ENCODE data around the gene BCKDHB.
"Not testable (repeated sequence)": the region's sequence is repeated elsewhere in the genome, so short reads cannot be mapped to it uniquely, and the experiment has no call there.

The BCKDHB gene

DNA sequence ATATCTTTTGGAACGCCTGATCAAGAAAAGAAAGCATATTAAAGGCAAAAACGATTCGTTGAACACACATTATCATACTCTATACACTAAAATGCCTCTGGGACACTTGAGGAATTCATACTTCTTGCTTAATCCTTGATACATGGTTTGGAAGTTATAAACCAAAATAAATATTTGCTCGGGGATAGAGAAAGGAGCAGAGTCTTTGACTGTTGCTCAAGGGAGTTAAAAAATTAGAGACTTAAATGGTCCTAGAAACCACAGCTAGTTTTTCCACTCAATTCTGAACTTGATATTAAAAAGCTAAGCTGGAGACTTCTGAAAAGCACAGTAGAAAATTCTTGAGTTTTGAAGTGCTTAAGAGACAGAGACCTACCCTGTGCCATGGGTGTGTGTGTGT, 98.9 kb downstream of the BCKDHB start:
- in situ Hi-C loops (cut with MboI; ENCODE audit: low sequenced_read_pairs) = no loop called here

GRCh38 chr6:80206758-80207157, 100.3 kb downstream of the BCKDHB start:
- in situ Hi-C loops (cut with MboI; ENCODE audit: low sequenced_read_pairs) = no loop called here

DNA sequence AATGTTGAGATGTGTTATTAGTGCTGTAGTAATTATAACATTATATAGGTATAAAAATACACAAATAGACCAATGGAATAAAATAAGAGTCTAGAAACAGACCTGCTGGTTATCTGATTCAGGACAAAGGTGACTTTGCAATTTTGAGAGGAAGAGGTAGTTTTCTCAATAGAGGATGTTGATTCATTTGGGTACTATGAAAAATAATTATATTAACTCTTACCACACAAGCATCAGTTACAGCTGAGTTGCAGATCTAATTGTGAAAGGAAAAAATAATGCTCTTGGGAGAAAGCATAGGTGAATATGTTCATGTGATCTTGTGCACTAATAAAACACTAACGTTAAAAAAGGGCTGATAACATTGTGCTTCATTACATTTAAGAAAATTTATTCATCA, 103.0 kb downstream of the BCKDHB start:
- in situ Hi-C loops (cut with MboI; ENCODE audit: low sequenced_read_pairs) = no loop called here

- in situ Hi-C loops (cut with MboI; ENCODE audit: low sequenced_read_pairs) = no loop called here
Measured at GRCh38 chr6:80210618-80211017, 104.1 kb downstream of the BCKDHB start.

DNA sequence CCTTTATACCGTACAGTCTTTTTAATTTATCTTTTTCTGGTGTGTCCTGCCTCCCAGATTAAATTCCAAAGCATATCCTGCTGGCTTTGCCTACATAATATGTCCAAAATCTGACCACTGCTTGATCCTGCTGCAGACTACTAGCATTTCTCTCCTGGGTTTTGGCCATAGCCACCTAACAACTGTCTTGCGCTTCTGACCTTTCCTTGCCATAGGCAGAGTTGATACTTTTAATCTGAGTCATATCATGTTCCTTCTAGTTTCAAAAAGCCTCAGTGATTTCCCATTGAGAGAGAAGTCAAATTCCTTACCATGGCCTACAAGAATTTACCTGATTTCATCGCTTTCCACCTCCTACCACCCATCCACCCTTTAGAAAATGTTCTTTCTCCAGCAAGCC, 104.8 kb downstream of the BCKDHB start:
- in situ Hi-C loops (cut with MboI; ENCODE audit: low sequenced_read_pairs) = no loop called here

- in situ Hi-C loops (cut with MboI; ENCODE audit: low sequenced_read_pairs) = not testable (repeated sequence)
Measured at GRCh38 chr6:80211890-80212289, 105.4 kb downstream of the BCKDHB start.

- in situ Hi-C loops (cut with MboI; ENCODE audit: low sequenced_read_pairs) = no loop called here
Measured at GRCh38 chr6:80214436-80215022, 108.1 kb downstream of the BCKDHB start.

DNA sequence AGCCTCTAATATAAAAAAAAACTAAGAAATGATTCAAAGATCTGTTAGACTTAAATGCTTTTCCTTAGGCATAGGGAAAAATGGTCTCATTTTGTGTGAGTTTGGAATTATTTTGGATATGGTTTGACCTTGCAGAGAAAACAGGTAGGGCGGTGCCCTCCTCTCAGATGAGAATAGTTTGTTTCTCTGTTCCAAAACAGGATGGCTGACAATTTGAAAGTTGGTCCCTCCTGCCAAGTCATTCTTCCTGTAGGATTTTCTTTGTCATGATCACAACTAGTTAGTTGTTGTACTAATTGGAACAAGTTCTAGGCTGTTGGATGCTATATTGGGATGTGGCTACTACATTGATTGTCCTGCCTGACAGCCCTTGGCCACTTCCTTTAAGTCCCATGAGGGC, 108.6 kb downstream of the BCKDHB start:
- in situ Hi-C loops (cut with MboI; ENCODE audit: low sequenced_read_pairs) = no loop called here

DNA sequence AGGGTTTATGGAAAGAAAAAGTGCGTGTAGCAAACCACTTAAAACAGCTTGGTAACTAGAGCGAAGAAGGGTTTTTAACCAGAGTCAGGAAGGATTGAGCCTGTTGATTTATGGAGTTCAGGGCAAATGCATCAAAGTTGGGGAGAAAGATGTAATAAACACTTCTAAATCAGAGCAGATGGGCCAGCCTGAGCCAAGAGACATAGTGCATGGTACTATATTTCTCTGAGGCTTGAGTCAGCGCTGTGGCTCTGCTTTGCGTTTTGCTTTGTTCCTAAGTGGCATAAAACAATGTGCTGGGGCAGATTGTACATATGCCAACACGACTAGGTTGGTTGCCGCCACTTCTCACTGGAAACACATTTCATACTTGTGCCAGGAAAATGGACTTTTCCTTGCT, 111.3 kb downstream of the BCKDHB start:
- in situ Hi-C loops (cut with MboI; ENCODE audit: low sequenced_read_pairs) = no loop called here

DNA sequence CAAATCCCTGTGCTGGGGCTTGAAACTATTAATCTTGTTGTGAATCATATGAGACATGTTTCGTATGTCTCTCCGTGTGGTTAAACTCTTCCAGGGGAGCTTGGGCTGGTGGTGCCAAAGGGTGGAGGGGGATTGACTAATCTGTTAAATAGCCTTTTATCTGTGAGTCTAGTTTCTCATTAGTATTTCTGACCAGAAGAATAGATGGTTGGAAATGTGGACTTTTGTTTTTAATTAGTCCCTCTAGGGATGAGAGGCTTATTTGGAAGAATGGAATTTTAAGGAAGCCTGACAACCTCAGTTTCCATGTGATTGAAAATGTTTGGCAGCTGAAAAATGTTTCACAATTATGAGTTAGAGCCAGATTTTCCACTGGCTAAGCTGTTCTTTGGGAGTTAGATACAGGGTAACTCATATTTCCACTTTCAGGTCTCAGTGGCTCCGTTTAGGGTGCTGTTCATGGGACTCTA, 117.3 kb downstream of the BCKDHB start:
- in situ Hi-C loops (cut with MboI; ENCODE audit: low sequenced_read_pairs) = no loop called here

DNA sequence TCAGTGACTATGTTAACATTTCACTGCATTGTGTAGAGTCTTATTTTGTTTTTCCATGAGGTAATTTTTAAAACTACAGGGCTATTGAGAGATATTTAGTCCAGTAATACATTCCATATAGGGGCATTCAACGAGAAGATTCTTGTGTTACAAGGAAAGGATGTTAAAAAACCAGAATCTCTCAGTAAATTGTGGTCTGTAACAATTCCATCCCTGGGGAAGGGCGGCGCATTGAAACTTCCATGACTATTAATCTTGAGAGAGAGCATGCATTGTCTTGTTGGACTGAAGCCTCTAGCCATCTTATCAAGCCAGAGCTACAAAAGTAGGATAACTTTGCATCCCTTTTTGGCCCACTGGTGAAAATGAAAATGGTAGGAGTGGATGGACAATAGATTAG, 119.7 kb downstream of the BCKDHB start:
- in situ Hi-C loops (cut with MboI; ENCODE audit: low sequenced_read_pairs) = no loop called here

- in situ Hi-C loops (cut with MboI; ENCODE audit: low sequenced_read_pairs) = no loop called here
Measured at GRCh38 chr6:80226699-80227098, 120.2 kb downstream of the BCKDHB start.

GRCh38 chr6:80227545-80228105, 121.2 kb downstream of the BCKDHB start:
- in situ Hi-C loops (cut with MboI; ENCODE audit: low sequenced_read_pairs) = no loop called here

DNA sequence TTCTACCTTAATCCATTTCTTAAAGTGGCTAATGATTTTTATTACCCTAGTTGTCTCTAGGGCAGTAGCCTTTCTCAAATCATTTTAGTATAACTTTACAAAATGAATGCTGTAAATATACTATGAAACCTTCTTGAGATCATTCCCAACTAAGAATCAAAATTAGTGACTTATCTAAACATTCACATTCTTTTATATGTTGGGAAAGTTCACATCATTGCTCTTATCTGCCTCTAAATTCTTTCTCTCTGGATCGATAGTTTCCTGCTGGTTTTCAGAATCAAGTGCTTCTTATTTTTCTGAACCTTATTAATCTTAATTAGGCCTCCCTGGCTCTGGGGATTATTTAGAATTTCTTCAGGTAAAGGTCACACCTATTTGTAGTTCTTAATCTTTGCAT, 126.8 kb downstream of the BCKDHB start:
- in situ Hi-C loops (cut with MboI; ENCODE audit: low sequenced_read_pairs) = no loop called here

- in situ Hi-C loops (cut with MboI; ENCODE audit: low sequenced_read_pairs) = no loop called here
Measured at GRCh38 chr6:80233958-80234357, 127.5 kb downstream of the BCKDHB start.

DNA sequence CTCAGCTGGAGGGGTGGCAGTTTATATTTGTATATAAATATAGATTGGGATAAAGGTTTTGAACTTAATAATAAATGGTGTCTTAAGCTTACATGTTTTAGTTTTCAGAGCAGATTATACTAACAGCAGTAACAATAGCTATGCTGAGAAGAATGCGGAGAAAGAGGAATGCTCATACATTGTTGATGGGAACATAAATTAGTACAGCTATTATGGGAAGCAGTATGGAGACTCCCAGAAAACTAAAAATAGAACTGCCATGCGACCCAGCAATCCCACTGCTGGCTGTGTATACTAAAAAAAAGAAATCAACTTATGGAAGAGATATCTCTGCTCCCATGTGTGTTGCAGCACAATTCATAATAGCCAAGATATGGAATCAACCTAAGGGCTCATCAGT, 127.9 kb downstream of the BCKDHB start:
- in situ Hi-C loops (cut with MboI; ENCODE audit: low sequenced_read_pairs) = no loop called here

DNA sequence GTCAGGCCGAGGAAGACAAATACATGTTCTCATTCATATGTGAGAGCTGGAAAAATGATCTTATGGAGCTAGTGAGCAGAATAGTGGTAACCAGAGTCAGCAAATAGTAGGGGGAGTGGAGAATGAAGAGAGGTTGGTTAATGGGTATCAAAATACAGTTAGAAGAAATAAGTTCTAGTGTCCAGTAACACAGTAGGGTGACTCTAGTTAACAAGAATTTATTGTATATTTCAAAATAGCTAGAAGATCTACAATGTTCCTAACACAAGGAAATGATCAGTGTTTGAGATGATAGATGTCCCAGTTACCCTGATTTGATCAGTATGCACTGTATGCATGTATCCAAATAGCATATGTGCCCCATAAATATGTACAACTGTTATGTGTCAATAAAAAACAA, 128.4 kb downstream of the BCKDHB start:
- in situ Hi-C loops (cut with MboI; ENCODE audit: low sequenced_read_pairs) = no loop called here

DNA sequence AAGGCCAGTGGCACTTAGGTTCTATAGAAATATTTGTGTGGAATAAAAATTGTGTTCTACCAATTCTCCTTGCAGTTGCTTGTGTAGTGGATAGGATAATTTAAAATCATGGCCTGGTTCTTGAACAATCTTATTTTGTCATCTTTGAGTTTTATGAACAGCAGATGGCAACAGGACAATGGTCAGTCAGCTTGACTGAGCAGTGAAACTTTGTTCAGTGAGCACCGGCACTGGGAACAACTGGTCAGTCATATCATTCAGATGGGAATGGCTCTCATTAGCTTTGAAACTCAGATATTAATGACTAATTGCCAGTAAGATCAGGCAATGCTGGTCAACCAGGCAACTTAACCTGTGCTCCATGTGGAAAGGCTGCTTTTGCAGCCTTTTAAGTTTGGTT, 129.2 kb downstream of the BCKDHB start:
- in situ Hi-C loops (cut with MboI; ENCODE audit: low sequenced_read_pairs) = no loop called here

GRCh38 chr6:80238754-80239153, 132.3 kb downstream of the BCKDHB start:
- in situ Hi-C loops (cut with MboI; ENCODE audit: low sequenced_read_pairs) = not testable (repeated sequence)

DNA sequence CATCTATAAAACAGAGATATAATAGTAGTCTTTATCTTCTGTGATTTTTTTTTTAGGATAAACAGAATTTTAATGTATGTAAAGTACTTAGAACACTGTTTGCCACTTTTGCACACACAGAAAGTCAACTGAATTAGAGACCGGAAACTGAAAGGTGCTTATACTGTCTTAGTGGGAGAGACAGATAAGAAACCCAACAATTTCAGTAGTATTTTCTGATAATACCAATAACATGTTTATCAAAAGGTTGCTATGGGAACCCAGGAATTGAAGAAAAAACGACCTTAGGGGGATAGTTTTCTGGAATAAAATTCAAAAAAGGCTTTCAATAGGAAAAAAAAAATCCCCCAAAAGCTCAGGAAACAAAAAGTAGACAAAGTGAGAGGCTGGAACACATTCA, 138.6 kb downstream of the BCKDHB start:
- in situ Hi-C loops (cut with MboI; ENCODE audit: low sequenced_read_pairs) = no loop called here

GRCh38 chr6:80249897-80250296, 143.4 kb downstream of the BCKDHB start:
- in situ Hi-C loops (cut with MboI; ENCODE audit: low sequenced_read_pairs) = no loop called here

- in situ Hi-C loops (cut with MboI; ENCODE audit: low sequenced_read_pairs) = no loop called here
Measured at GRCh38 chr6:80250391-80250997, 144.0 kb downstream of the BCKDHB start.

DNA sequence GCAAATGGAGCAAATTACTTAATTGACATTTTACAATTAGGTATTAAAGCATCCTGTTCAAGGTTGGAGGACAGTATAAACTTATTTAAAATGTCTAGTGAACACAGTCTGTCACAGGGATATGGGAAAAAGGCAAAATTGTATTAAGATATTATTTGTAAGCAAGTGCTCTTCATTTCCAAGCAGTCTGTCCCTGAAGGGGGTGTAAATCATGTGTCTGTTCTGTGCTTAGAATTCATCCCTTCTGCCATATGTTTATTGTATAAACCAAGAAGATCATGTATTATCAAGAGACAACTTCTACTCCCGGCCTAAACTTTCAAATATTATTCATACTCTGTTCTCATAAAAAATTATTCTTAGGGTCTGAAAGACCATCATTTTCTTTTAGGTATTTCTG, 144.8 kb downstream of the BCKDHB start:
- in situ Hi-C loops (cut with MboI; ENCODE audit: low sequenced_read_pairs) = no loop called here

Data from hTERT RPE-1 (cell line).